ENCODE results near the gene UTP11.

GRCh38 chr1:38046333-38046883 lies 33.9 kb downstream of the UTP11 start, which contains the start of gene POU3F1:
- TF ChIP-seq POLR2A (IDR thresholded peaks at IDR 0.05) (no peak), CTCF (IDR thresholded peaks at IDR 0.05) (no peak), EP300 (IDR thresholded peaks at IDR 0.05) (no peak), POLR2AphosphoS5 (IDR thresholded peaks at IDR 0.05) (no peak)
